Measurements from ENCODE around the gene YPEL5. TPM values are rescaled to one million over a fixed set of nuclear protein-coding genes. Genes with fewer than 3 reads are reported as not detected.

Gene YPEL5
- total and polyA plus RNA-seq, 2 donors from 2014 or later, result 102 to 109 TPM

GRCh38 chr2:30205456-30205855 is 58.6 kb downstream of the YPEL5 start:
- Histone ChIP-seq H3K9me3 (ENCODE audit: control insufficient read depth in 2 of 3, insufficient read depth in 1 of 3, low read length in 3 of 3) (no peaks in the 10 kb centered on the region), H3K27ac (ENCODE audit: low read depth in 2 of 2, low read length in 2 of 2) (no peak overlapping the region), H3K4me3 (ENCODE audit: low read length in 3 of 3) (no peak overlapping the region), H3K9ac (ENCODE audit: low read length in 3 of 3) (no peak overlapping the region), H3K36me3 (ENCODE audit: control insufficient read depth in 2 of 3, insufficient read depth in 3 of 3, low read length in 3 of 3) (no peaks in the 10 kb centered on the region), H3K27me3 (ENCODE audit: control insufficient read depth, insufficient read depth, low read length) (no peaks in the 10 kb centered on the region), H3K4me1 (ENCODE audit: control insufficient read depth in 2 of 3, insufficient read depth in 2 of 3, low read depth in 1 of 3, low read length in 3 of 3) (peaks cover 0 to 3% (median 3%) of the 10 kb centered on the region in 3 donors)
- TF ChIP-seq, protein P1, sequence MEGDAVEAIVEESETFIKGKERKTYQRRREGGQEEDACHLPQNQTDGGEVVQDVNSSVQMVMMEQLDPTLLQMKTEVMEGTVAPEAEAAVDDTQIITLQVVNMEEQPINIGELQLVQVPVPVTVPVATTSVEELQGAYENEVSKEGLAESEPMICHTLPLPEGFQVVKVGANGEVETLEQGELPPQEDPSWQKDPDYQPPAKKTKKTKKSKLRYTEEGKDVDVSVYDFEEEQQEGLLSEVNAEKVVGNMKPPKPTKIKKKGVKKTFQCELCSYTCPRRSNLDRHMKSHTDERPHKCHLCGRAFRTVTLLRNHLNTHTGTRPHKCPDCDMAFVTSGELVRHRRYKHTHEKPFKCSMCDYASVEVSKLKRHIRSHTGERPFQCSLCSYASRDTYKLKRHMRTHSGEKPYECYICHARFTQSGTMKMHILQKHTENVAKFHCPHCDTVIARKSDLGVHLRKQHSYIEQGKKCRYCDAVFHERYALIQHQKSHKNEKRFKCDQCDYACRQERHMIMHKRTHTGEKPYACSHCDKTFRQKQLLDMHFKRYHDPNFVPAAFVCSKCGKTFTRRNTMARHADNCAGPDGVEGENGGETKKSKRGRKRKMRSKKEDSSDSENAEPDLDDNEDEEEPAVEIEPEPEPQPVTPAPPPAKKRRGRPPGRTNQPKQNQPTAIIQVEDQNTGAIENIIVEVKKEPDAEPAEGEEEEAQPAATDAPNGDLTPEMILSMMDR (IDR thresholded peaks at IDR 0.05; ENCODE audit: borderline replicate concordance, extremely low read depth, insufficient read depth), result no peak
- intact Hi-C loops (cut with DNase I), result loop anchor here (5.0 kb wide), 1 partner anchor 502 kb away; no protein-coding TSS in a partner anchor
- DNase-seq (no peak), FAIRE-seq (no peak)

GRCh38 chr2:30206461-30207430 is 59.9 kb downstream of the YPEL5 start:
- no peak overlapping the region for H3K9ac ChIP-seq (ENCODE audit: low read length in 3 of 3)
- no peaks in the 10 kb centered on the region for H3K36me3 ChIP-seq (ENCODE audit: control insufficient read depth in 2 of 3, insufficient read depth in 3 of 3, low read length in 3 of 3)
- H3K4me3 ChIP-seq (ENCODE audit: low read length in 3 of 3), result no peak overlapping the region
- H3K27ac ChIP-seq (ENCODE audit: low read depth in 2 of 2, low read length in 2 of 2), result no peak overlapping the region
- H3K27me3 ChIP-seq (ENCODE audit: control insufficient read depth, insufficient read depth, low read length), result no peaks in the 10 kb centered on the region
- intact Hi-C loops (cut with DNase I), result loop anchor here (5.0 kb wide), 1 partner anchor 501 kb away; no protein-coding TSS in a partner anchor
- peaks cover 0 to 2% (median under 1%) of the 10 kb centered on the region in 3 donors for H3K4me1 ChIP-seq (ENCODE audit: control insufficient read depth in 2 of 3, insufficient read depth in 2 of 3, low read depth in 1 of 3, low read length in 3 of 3)
- FAIRE-seq (no peak), DNase-seq (peak in 1 of 5 donors; percentile 12)
- no peaks in the 10 kb centered on the region for H3K9me3 ChIP-seq (ENCODE audit: control insufficient read depth in 2 of 3, insufficient read depth in 1 of 3, low read length in 3 of 3)
- TF ChIP-seq, protein P1 (IDR thresholded peaks at IDR 0.05; ENCODE audit: borderline replicate concordance, extremely low read depth, insufficient read depth), result no peak

GRCh38 chr2:30208453-30208852 is 61.6 kb downstream of the YPEL5 start:
- no peaks in the 10 kb centered on the region for H3K36me3 ChIP-seq (ENCODE audit: control insufficient read depth in 2 of 3, insufficient read depth in 3 of 3, low read length in 3 of 3)
- H3K9ac ChIP-seq (ENCODE audit: low read length in 3 of 3), result no peak overlapping the region
- no peak overlapping the region for H3K27ac ChIP-seq (ENCODE audit: low read depth in 2 of 2, low read length in 2 of 2)
- no peaks in the 10 kb centered on the region for H3K27me3 ChIP-seq (ENCODE audit: control insufficient read depth, insufficient read depth, low read length)
- no peaks in the 10 kb centered on the region for H3K9me3 ChIP-seq (ENCODE audit: control insufficient read depth in 2 of 3, insufficient read depth in 1 of 3, low read length in 3 of 3)
- FAIRE-seq (peak; percentile 90), DNase-seq (peak; percentile 68 to 90 (median 73))
- intact Hi-C loops (cut with DNase I), result loop anchor here (5.0 kb wide), 1 partner anchor 499 kb away; no protein-coding TSS in a partner anchor
- TF ChIP-seq, protein P1 (IDR thresholded peaks at IDR 0.05; ENCODE audit: borderline replicate concordance, extremely low read depth, insufficient read depth), result peak; percentile 91
- H3K4me1 ChIP-seq (ENCODE audit: control insufficient read depth in 2 of 3, insufficient read depth in 2 of 3, low read depth in 1 of 3, low read length in 3 of 3), result no peaks in the 10 kb centered on the region
- no peak overlapping the region for H3K4me3 ChIP-seq (ENCODE audit: low read length in 3 of 3)

All from kidney (tissue), 14 donors.